Middle frontal gyrus (tissue), 1 donor: ENCODE results near the gene KLHL29.

ENCODE experiments used
- DNase-seq: peaks from one replicate; pipeline ENCODE4 v3.0.0-alpha.2; 2015; ENCODE audit warnings: low spot score; ENCODE audit errors: extremely low spot score

KLHL29 gene

GRCh38 chr2:23394700-23395099 is 9.7 kb downstream of the KLHL29 start:
- DNase-seq: no peak

GRCh38 chr2:23397478-23397877 is 12.5 kb downstream of the KLHL29 start:
- DNase-seq: no peak

GRCh38 chr2:23399674-23400261 is 14.8 kb downstream of the KLHL29 start:
- DNase-seq: no peak

- DNase-seq: no peak
Measured at GRCh38 chr2:23400703-23401102, 15.7 kb downstream of the KLHL29 start.

GRCh38 chr2:23401427-23402204 is 16.6 kb downstream of the KLHL29 start:
- no peak for DNase-seq

GRCh38 chr2:23402205-23402740 is 17.3 kb downstream of the KLHL29 start:
- no peak for DNase-seq

- DNase-seq: no peak
Measured at GRCh38 chr2:23404426-23404825, 19.4 kb downstream of the KLHL29 start.

- DNase-seq: no peak
Measured at GRCh38 chr2:23409248-23409647, 24.3 kb downstream of the KLHL29 start.

- no peak for DNase-seq
Measured at GRCh38 chr2:23410596-23410995, 25.6 kb downstream of the KLHL29 start.

GRCh38 chr2:23411752-23412431 is 26.9 kb downstream of the KLHL29 start:
- no peak for DNase-seq

GRCh38 chr2:23412556-23413155 is 27.7 kb downstream of the KLHL29 start:
- DNase-seq: no peak

GRCh38 chr2:23413641-23414040 is 28.7 kb downstream of the KLHL29 start:
- no peak for DNase-seq

- DNase-seq: no peak
Measured at GRCh38 chr2:23414106-23414505, 29.1 kb downstream of the KLHL29 start.

- DNase-seq: no peak
Measured at GRCh38 chr2:23414871-23415270, 29.9 kb downstream of the KLHL29 start.

- DNase-seq: no peak
Measured at GRCh38 chr2:23417310-23417709, 32.3 kb downstream of the KLHL29 start.

- no peak for DNase-seq
Measured at GRCh38 chr2:23418056-23418455, 33.1 kb downstream of the KLHL29 start.

- no peak for DNase-seq
Measured at GRCh38 chr2:23418461-23418911, 33.5 kb downstream of the KLHL29 start.

GRCh38 chr2:23419171-23420090 is 34.5 kb downstream of the KLHL29 start:
- no peak for DNase-seq

- DNase-seq: no peak
Measured at GRCh38 chr2:23420091-23420839, 35.3 kb downstream of the KLHL29 start.
